MCF 10A (cell line): ENCODE results near the gene KDM4C. TPM values are rescaled to one million over a fixed set of nuclear protein-coding genes. Genes with fewer than 3 reads are reported as not detected.

ENCODE experiments used
- BruUV-seq: library from RNA; stranded (reverse); fragments of 400-500 nt; replicated peaks from 2 replicates; lab custom pipeline; 2021; lab: Mats Ljungman, UMichigan
- CTCF ChIA-PET: fragments of 300-600 bp; sonication (Branson Sonifier 250); formaldehyde crosslinking; extraction: SDS; loops from one replicate; lab custom pipeline; 2021; ENCODE audit warnings: antibody characterized with exemption, inconsistent platforms; lab: Yijun Ruan, JAX
- POLR2A ChIA-PET: fragments of 300-600, 350-650 bp; sonication (Branson Sonifier 250); formaldehyde crosslinking; extraction: SDS; loops from one replicate; lab custom pipeline; 2020; ENCODE audit warnings: antibody characterized with exemption, inconsistent platforms; lab: Yijun Ruan, JAX
- DNase-seq: peaks from one replicate; pipeline ENCODE4 v3.0.0-alpha.2; 2018; ENCODE audit not compliant: unreplicated experiment
- H3K27ac Mint-ChIP-seq: one replicate; pipeline ENCODE4 v1.8.0; 2022; ENCODE audit warnings: mild to moderate bottlenecking, low read depth, mixed read lengths; ENCODE audit not compliant: unreplicated experiment
- H3K27me3 Mint-ChIP-seq: one replicate; pipeline ENCODE4 v1.8.0; 2022; ENCODE audit warnings: mixed read lengths; ENCODE audit not compliant: insufficient read depth, unreplicated experiment
- H3K36me3 Mint-ChIP-seq: one replicate; pipeline ENCODE4 v1.8.0; 2022; ENCODE audit warnings: mild to moderate bottlenecking, moderate library complexity, mixed read lengths; ENCODE audit not compliant: insufficient read depth, unreplicated experiment
- H3K4me1 Mint-ChIP-seq: one replicate; pipeline ENCODE4 v1.8.0; 2022; ENCODE audit warnings: mixed read lengths; ENCODE audit not compliant: insufficient read depth, unreplicated experiment
- H3K4me3 Mint-ChIP-seq: one replicate; pipeline ENCODE4 v1.8.0; 2022; ENCODE audit warnings: mild to moderate bottlenecking, moderate library complexity, mixed read lengths; ENCODE audit not compliant: unreplicated experiment
- H3K9me3 Mint-ChIP-seq: one replicate; pipeline ENCODE4 v1.8.0; 2022; ENCODE audit warnings: mixed read lengths; ENCODE audit not compliant: unreplicated experiment
- intact Hi-C: fragments of 100-400 bp; cut with micrococcal nuclease; formaldehyde crosslinking; loops from 2 replicates; pipeline ENCODE4 v1.14.1; 2022
- total RNA-seq: library from RNA; stranded (reverse); gene quantifications from 2 replicates; pipeline ENCODE4 v1.2.3, GENCODE V29; 2022
- TF ChIP-seq, protein P1 (sequence below): fragments of 200-600 bp; IDR thresholded peaks from one replicate; pipeline ENCODE4 v1.8.0; 2022; ENCODE audit warnings: antibody characterized with exemption, mild to moderate bottlenecking; ENCODE audit not compliant: unreplicated experiment

KDM4C gene
- total RNA-seq, 1 experiment from 2014 or later = 29.5 TPM

DNA sequence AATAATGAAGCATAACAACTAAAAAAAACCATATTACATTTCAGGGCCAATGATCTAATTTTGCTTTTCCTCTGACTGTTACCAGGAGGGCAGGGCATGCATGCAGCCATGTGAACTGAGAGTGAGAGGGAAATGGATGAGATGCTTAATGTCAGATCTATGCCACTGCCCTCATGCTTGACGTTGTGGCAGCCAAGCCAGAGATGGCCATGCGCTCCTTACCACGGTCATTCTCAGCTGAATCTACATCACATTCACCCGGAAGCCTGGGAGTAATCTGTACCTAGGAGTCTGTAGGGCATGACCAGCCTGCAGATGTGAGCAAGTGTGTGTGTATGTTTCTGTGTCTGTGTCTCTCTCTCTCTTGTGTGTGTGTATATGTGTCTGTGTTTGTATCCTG, 183.7 kb downstream of the KDM4C start:
- Mint-ChIP-seq H3K4me3 (no peak overlapping the region), H3K4me1 (peaks cover 24% of the 10 kb centered on the region), H3K27me3 (no peaks in the 10 kb centered on the region), H3K9me3 (no peaks in the 10 kb centered on the region), H3K36me3 (peaks cover 11% of the 10 kb centered on the region), H3K27ac (no peak overlapping the region)
- CTCF ChIA-PET = no interaction called here
- TF ChIP-seq, protein P1, sequence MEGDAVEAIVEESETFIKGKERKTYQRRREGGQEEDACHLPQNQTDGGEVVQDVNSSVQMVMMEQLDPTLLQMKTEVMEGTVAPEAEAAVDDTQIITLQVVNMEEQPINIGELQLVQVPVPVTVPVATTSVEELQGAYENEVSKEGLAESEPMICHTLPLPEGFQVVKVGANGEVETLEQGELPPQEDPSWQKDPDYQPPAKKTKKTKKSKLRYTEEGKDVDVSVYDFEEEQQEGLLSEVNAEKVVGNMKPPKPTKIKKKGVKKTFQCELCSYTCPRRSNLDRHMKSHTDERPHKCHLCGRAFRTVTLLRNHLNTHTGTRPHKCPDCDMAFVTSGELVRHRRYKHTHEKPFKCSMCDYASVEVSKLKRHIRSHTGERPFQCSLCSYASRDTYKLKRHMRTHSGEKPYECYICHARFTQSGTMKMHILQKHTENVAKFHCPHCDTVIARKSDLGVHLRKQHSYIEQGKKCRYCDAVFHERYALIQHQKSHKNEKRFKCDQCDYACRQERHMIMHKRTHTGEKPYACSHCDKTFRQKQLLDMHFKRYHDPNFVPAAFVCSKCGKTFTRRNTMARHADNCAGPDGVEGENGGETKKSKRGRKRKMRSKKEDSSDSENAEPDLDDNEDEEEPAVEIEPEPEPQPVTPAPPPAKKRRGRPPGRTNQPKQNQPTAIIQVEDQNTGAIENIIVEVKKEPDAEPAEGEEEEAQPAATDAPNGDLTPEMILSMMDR = no peak
- BruUV-seq = no TSS peak
- no peak for DNase-seq
- POLR2A ChIA-PET = no interaction called here
- intact Hi-C loops = no loop called here

DNA sequence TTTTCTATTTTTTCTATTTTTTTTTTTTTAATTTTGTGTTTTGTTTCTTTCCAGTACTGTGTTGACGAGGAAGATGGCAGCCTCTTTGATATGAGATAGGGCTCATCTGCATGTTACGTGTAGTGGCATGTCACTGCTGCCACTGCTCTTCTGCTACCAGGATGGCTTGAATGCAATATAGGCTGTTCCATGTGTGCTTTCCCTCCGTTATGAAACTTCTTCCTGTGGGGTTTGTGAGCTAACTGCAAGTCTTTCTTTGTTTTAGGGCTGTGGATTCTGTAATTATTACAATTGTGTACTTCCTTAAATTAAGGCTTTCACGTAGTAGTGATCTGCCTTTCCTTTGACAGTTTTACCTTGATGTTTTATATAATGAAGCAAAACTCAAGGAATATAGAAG, 184.6 kb downstream of the KDM4C start:
- Mint-ChIP-seq H3K4me1 (peaks cover 24% of the 10 kb centered on the region), H3K9me3 (no peaks in the 10 kb centered on the region), H3K36me3 (peaks cover 11% of the 10 kb centered on the region), H3K4me3 (no peak overlapping the region), H3K27me3 (no peaks in the 10 kb centered on the region), H3K27ac (no peak overlapping the region)
- TF ChIP-seq, protein P1 = no peak
- BruUV-seq = no TSS peak
- DNase-seq = no peak
- intact Hi-C loops = no loop called here
- ChIA-PET CTCF (no interaction called here), POLR2A (interaction anchor here (0.6 kb wide), 1 partner anchor 34 kb away, joined by 4 read pairs; no protein-coding TSS in a partner anchor)

DNA sequence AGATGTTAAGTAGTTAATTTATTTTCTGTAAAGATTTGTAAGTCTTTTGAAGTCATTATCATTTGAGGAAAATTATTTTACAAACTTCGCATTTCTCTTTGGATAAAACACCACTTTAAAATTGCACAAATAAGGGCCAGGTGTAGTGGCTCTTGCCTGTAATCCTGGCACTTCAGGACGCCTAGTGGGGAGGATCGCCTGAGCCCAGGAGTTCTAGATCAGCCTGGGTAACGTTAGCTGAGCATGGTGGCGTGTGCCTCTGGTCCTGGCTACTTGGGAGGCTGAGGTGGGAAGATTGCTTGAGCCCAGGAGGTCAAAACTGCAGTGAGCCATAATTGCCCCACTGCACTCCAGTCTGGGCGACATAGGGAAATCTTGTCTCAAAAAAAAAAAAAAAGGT, 185.5 kb downstream of the KDM4C start:
- Mint-ChIP-seq H3K27ac (no peak overlapping the region), H3K9me3 (no peaks in the 10 kb centered on the region), H3K4me3 (no peak overlapping the region), H3K27me3 (no peaks in the 10 kb centered on the region), H3K4me1 (peaks cover 22% of the 10 kb centered on the region), H3K36me3 (peaks cover 11% of the 10 kb centered on the region)
- no peak for DNase-seq
- intact Hi-C loops = no loop called here
- no TSS peak for BruUV-seq
- TF ChIP-seq, protein P1 = no peak
- CTCF ChIA-PET = interaction anchor here (0.7 to 2.2 kb wide), 5 partner anchors 10 to 34 kb away, joined by 3 to 15 read pairs (median 4); no protein-coding TSS in a partner anchor
- POLR2A ChIA-PET = interaction anchor here (2.1 kb wide), 2 partner anchors 12 to 185 kb away, joined by 15 to 23 read pairs; partner anchors contain the start of gene KDM4C

DNA sequence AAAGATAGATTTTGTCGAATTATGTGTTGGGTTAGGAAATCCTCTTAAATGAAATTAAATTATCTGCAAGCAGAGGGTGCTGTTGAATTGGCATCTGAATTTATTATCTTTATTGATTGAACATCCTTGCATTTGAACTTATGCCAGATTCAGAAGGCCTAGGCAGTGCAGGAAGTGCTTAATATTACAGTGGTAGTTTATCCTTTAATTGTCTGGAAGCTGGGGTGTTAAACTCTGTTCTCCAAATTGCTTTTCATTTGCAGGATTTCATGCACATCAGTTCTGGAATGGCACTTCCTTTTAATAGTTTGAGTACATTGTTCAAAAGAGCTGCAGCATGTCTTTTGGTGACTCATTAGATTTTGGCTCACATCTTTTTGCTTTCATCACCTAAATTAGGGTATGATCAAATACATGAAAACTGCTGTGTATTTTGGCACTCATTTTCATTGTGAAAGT, 186.3 kb downstream of the KDM4C start:
- TF ChIP-seq, protein P1 = no peak
- no peaks in the 10 kb centered on the region for H3K9me3 Mint-ChIP-seq
- no TSS peak for BruUV-seq
- DNase-seq = peak; percentile 85
- H3K36me3 Mint-ChIP-seq = peaks cover 11% of the 10 kb centered on the region
- H3K27ac Mint-ChIP-seq = no peak overlapping the region
- H3K4me1 Mint-ChIP-seq = peaks cover 14% of the 10 kb centered on the region
- POLR2A ChIA-PET = interaction anchor here (0.8 to 2.1 kb wide), 5 partner anchors 12 to 186 kb away, joined by 3 to 23 read pairs (median 4); partner anchors contain the start of gene KDM4C
- H3K27me3 Mint-ChIP-seq = no peaks in the 10 kb centered on the region
- CTCF ChIA-PET = interaction anchor here (0.6 to 2.2 kb wide), 14 partner anchors 9 to 1955 kb away, joined by 3 to 15 read pairs (median 3); no protein-coding TSS in a partner anchor
- intact Hi-C loops = no loop called here
- no peak overlapping the region for H3K4me3 Mint-ChIP-seq
